CD4-positive, alpha-beta T cell treated with Interleukin-6 for 4 hours (primary cell): ENCODE results near the gene IL36RN.
A peak's percentile ranks its signal among the peaks of the same experiment; 100 is the strongest.

ENCODE experiments used
- DNase-seq: peaks from one replicate; pipeline ENCODE4 v3.0.0-alpha.2; 2020; ENCODE audit warnings: mixed read lengths

IL36RN gene

DNA sequence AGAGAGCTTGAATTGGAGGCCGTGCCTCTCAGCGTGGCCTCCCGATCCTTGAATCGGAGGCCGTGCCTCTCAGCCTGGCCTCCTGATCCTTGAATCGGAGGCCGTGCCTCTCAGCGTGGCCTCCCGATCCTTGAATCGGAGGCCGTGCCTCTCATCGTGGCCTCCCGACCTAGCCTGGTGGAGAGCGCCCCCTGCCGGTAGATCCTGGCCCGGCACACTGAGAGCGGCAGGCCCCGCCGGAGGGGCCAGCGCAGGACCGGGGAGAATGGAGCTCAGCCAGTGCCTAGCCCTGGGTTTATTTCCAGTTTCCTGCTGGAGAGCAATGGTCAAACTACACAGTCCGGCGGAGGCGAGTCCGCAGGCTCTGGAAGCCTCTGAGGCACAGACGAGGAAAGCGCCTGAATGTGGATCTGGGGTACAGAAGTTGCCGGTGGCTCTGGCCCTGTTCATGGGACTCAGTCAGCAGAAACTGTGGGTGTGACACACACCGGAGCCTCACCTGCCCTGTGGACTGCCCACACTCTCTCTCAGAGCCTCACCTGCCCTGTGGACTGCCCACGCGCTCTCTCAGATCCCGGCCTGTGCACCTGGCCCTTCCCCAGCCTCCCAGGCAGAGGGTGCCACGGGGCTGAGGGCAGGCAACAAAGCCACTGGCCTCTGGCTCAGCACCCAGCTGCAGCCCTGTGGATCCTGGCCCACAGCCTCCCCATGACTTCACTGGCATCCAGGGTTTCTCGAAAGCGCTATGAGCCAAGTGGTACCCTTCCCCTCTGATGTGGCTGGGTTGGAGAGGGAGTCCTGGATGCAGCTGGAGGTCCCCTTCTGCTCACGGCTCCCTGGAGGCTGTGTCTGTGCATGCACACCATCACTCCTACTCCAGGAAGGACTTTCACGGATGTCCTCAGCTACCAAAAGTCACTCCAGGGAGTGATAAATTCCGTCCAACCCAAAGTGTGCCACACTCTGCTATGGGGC is 7.8 kb upstream of the IL36RN start:
- DNase-seq, result no peak

GRCh38 chr2:113052396-113052917 is 6.5 kb upstream of the IL36RN start, which contains the start of gene IL36B:
IL36B (minus strand) TSS chr2:113052867.
- no peak for DNase-seq

DNA sequence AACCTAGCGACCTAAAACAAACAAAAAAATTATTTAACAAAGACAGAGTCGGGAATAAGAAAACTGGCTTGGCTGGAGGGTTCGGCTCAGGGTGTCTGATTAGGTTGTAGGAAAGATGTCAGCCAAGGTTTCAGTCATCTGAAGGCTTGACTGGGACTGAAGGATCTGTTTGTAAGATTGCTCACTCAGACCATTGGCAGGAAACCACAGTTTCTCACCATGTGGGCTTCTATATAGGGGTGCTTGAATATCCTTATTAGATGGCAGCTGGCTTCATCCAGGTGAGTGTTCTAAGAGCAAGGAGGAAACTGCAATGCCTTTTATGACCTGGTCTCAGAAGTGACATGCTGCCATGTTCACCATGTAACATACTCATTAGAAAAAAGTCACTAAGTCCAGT is 5.3 kb upstream of the IL36RN start:
- DNase-seq, result no peak

DNA sequence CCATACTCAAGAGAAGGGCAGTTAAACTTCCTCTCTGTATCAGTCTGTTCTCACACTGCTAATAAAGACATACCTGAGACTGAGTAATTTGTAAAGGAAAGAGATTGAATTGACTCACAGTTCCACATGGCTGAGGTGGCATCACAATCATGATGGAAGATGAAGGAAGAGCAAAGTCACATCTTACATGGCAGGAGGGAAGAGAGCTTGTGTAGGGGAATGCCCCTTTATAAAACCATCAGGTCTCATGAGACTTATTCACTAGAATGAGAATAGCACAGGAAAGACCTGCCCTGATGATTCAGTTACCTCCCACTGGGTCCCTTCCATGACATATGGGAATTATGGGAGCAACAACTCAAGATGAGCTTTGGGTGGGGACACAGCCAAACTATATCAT is 4.9 kb upstream of the IL36RN start:
- DNase-seq, result no peak

GRCh38 chr2:113056521-113056920 is 2.5 kb upstream of the IL36RN start:
- no peak for DNase-seq

DNA sequence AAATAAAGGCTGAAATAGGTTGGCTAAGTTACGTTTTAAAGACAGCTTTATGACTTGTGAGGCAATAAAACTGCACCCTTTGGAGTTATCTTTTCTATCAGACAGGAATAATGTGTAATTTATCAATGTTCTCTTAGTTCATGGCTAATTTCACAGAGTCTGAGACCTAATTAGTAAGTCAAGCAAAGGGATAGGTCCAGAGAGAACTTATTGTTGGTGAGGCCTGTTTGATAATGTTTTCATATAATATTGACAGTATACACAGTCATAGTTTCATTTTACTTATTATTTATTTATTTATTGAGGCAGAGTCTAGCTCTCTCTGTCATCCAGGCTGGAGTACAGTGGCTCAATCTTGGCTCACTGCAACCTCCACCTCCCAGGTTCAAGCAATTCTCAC is 1.9 kb upstream of the IL36RN start:
- DNase-seq, result no peak

DNA sequence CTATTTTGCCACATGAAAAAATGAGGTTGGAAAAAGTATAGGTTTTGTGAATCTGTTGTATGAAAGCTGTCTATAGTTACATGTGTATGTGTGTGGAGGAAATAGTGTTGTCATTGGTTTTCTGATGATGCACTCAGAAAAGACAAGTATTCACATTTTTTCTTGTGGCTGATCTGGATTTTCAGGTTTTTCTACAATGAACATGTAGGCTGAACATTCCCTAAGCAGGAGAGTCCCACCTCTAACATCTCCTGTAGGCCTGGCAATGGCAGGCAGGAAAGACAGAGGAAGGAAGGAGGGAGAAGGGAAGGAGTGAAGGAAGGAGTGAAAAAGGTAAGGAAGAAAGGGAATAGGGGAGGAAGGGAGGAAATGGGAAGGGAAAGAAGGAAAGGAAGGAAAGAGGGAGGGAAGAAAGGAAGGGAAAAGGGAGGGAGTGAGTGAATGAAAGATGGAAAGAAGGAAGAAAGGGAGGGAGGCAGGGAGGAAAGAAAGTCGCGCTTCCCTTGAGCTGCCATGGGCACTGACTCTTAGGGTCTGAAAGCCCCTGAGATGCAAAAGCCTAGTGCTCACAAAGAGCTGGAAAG is 495 bp upstream of the IL36RN start:
- DNase-seq, result no peak

DNA sequence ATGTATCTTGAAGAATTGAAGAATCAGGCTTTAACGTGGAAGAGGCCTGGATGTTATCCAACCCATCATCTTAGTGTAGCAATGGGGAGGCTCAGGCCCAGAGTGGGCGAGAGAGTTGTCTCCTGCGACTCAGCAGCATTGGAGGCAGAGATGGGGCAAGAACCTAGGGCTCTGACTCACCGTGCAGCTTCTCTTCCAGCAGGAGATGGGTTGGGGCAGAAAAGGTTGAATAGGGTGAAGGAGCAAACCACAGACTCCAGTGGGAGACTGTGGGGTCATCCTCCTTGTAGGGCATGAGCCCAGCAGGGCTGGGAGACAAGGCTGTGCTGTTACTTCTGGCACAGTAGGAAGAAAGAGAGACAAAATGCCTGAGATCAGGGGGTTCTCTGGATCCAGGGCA is 1.4 kb downstream of the IL36RN start:
- DNase-seq, result no peak

GRCh38 chr2:113060796-113061195 is 1.8 kb downstream of the IL36RN start:
- no peak for DNase-seq

- no peak for DNase-seq
Measured at GRCh38 chr2:113061241-113061640, 2.2 kb downstream of the IL36RN start.

GRCh38 chr2:113061896-113062770 is 3.1 kb downstream of the IL36RN start:
- DNase-seq, result no peak

GRCh38 chr2:113064281-113064680 is 5.3 kb downstream of the IL36RN start:
- DNase-seq, result no peak

DNA sequence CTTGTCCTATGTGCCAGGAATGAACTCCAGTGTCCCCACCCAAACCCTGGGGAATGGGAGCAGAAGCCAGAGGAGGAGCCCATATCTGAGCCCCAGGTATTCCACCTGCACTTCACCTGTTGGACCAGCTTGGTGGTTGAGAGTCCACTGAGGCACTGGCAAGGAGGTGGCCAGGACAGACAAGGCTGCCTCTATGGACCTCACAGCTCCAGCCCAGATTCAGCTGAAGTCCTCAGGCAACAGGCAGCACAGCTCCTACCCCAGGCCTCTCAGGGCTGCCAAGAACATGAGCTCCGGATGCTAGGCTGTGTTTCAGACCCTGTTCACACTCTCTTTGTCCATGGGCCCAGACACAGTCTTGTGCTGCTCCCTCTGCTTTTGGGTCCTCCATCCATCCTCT is 5.9 kb downstream of the IL36RN start:
- no peak for DNase-seq

DNA sequence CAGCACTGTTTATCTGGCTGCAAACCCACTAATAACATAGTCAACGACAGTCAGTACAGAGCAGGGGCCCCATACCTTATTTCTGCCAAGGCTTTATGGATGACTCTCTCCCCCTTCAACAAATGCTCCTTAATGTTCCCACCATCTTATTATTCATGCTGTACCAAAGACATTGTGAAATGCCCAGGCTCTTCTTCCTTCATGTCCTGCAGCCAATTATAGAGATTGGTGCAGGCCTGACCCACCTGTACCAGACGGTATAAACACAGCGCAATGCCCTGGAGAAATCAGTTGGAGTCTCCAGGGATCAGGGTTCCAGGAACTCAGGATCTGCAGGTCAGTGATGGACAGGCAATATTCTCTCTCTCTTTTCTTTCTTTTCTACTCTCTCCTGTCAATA is 8.7 kb downstream of the IL36RN start, which contains the start of gene IL1F10:
IL1F10 (plus strand) TSS at position 290 of the 400 bp plus-strand sequence. CDS start 4,769 bp downstream, outside the sequence.
- DNase-seq, result no peak

- DNase-seq, result no peak
Measured at GRCh38 chr2:113068249-113068648, 9.3 kb downstream of the IL36RN start.

DNA sequence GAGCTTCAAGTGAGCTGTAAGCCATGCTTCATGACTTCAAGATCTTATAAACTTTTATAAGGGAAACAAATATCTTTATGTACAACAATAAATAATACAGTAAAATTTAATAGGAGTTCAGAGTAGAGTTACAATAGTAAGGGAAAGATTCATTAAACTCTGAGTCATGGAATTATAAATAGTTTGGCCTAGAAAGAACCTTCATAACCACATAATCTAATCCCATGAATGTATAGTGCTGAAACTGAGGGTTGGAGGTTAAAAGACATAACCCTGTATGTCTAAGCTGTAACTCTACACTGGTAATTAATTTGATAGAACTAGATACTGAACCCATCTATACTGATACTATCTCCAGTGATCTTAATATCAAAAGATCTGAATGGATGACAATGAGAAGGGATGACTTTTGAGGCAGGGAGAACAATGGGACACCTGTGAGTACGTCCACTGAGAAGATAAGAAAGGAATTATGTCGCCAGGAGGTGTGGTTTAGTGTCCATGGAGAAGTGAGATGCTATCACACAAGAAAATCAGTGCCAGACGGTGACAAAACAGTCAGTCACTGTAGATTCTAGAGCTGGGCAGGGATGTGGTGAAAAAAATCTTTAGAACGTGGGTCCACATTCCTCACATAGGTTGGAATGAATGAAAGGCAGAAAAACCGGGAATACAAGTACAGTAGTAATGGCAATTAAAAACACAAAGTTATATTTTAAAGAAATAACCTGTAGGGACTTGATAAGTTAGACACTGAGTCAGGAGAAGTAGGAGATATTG is 9.9 kb downstream of the IL36RN start:
- DNase-seq, result no peak

GRCh38 chr2:113069676-113070605 is 10.9 kb downstream of the IL36RN start:
- no peak for DNase-seq

DNA sequence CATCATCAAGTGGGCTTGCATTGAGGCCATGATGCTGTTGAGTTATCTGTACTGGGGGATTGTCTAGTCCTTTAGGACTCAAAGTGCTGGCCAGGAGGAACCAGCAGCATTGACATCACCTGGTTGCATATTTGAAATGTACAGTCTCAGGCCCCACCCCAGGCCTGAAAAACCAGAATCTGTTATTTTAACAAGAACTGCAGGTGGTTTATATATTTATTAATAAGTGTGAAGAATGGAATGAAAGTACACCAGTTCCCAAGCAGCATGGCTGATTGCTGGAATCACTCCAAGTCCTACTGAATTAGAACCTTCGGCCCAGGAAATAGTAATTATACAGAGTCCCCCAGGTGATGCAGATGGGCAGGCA is 11.6 kb downstream of the IL36RN start:
- DNase-seq, result no peak

DNA sequence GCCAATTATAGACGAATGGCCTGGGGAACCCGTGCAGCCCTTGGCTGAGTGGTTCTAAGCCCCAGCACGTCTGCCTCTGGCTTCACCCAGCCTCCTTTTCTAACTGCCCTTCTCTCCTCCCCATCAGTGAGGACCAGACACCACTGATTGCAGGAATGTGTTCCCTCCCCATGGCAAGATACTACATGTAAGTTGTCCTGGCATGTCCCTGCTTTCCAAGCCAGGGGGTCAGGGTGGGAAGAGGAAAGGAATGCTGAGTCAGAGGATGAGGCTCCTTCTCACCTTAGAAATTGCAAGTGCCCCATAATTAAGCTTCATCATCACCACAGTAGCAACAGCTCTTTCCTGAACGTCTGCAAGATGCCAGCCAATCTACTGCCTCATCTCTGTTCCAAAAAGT is 13.6 kb downstream of the IL36RN start:
- DNase-seq, result no peak

DNA sequence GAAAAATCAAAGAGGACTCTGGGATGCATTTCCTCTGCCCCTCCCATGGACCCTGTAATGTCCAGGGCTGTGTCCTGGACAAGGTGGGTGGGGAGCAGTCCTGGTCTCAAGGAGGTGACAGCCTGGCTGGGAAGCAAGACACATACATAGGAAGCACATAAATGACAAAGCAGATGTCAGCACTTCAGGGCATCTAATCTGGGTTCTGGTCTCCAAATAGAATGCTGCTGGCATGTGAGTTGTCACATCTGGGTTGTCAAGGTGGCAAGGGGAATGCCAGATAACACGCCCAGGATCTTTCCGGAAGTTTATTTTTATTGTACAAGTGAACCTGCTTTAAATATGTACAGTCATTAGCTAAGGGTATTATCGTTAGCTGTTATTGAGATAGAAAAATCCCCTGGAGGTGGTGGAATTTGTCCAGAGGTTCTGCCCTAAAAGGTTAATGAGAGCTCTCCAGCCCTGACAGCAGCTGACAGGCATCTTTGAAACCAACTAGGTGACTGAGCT is 14.4 kb downstream of the IL36RN start:
- no peak for DNase-seq

- DNase-seq, result peak; percentile 13
Measured at GRCh38 chr2:113075030-113075429, 16.0 kb downstream of the IL36RN start.
